Liver (tissue), 3 donors: ENCODE measurements around the gene PSMA5.

ENCODE experiments used
- ATF3 ChIP-seq: IDR thresholded peaks from 2 replicates; pipeline ENCODE4 v1.6.1; 2016; ENCODE audit warnings: antibody characterized with exemption
- CTCF ChIP-seq: fragments of 150-350 bp; IDR thresholded peaks from 2 replicates; pipeline ENCODE4 v1.5.1; 2017; ENCODE audit warnings: improper control_type of control experiment, low read depth, low read length; ENCODE audit not compliant: missing input control
- FOXA1 ChIP-seq: IDR thresholded peaks from 2 replicates; pipeline ENCODE4 v1.6.1; 2016; ENCODE audit warnings: antibody characterized with exemption
- GABPA ChIP-seq, 2 donors: IDR thresholded peaks in 1 of 2; conservative IDR thresholded peaks in 1 of 2; 2 replicates each; pipeline ENCODE4 v1.6.1; 2016; ENCODE audit warnings: antibody characterized with exemption in 2 of 2, mild to moderate bottlenecking in 1 of 2, moderate library complexity in 1 of 2
- HNF4A ChIP-seq, 2 donors: conservative IDR thresholded peaks; 2 replicates each; pipeline ENCODE4 v1.6.1; 2016; ENCODE audit warnings: antibody characterized with exemption in 2 of 2, mild to moderate bottlenecking in 2 of 2
- JUND ChIP-seq, 2 donors: IDR thresholded peaks; 2 replicates each; pipeline ENCODE4 v1.6.1; 2016; ENCODE audit warnings: antibody characterized with exemption in 2 of 2
- REST ChIP-seq: IDR thresholded peaks from 2 replicates; pipeline ENCODE4 v1.6.1; 2016; ENCODE audit warnings: antibody characterized with exemption, mild to moderate bottlenecking
- RXRA ChIP-seq, 2 donors: IDR thresholded peaks; 2 replicates each; pipeline ENCODE4 v1.6.1; 2017 to 2018; ENCODE audit warnings: antibody characterized with exemption in 2 of 2, mild to moderate bottlenecking in 1 of 2
- TAF1 ChIP-seq: conservative IDR thresholded peaks from 2 replicates; pipeline ENCODE4 v1.6.1; 2016; ENCODE audit warnings: antibody characterized with exemption, mild to moderate bottlenecking
- donor health status: healthy.
- donor health status: healthy.

- TF ChIP-seq RXRA (IDR thresholded peaks at IDR 0.05) (no peak), ATF3 (no peak), REST (no peak), CTCF (no peak), HNF4A (conservative IDR thresholded peaks at IDR 0.05) (no peak), FOXA1 (no peak), JUND (IDR thresholded peaks at IDR 0.05) (no peak), GABPA (IDR thresholded peaks at IDR 0.05 in 1 of 2, conservative IDR thresholded peaks at IDR 0.05 in 1 of 2) (no peak), TAF1 (no peak)
Observed at GRCh38 chr1:109447524-109447923, 21.3 kb upstream of the PSMA5 start.
